Endothelial cell of umbilical vein (primary cell): ENCODE measurements around the gene EMC7.

ENCODE experiments used
- EZH2 ChIP-seq: IDR thresholded peaks from 2 replicates; pipeline ENCODE4 v1.6.1; 2012; ENCODE audit warnings: borderline replicate concordance, low read depth, mild to moderate bottlenecking, moderate library complexity, low read length, inconsistent platforms; ENCODE audit not compliant: severe bottlenecking
- FOS ChIP-seq: IDR thresholded peaks from 2 replicates; pipeline ENCODE4 v1.6.1; 2011; ENCODE audit warnings: mild to moderate bottlenecking, low read length, moderate library complexity, borderline replicate concordance; ENCODE audit not compliant: insufficient read depth
- TF ChIP-seq, protein P1 (sequence below), 2 donors: IDR thresholded peaks; 1 replicate in 1 of 2; 2 replicates in 1 of 2; pipeline ENCODE4 v1.5.1; 2011; ENCODE audit warnings: low read length in 2 of 2, mild to moderate bottlenecking in 2 of 2, moderate library complexity in 2 of 2, control low read depth in 1 of 2, inconsistent platforms in 1 of 2, low read depth in 1 of 2; ENCODE audit not compliant: insufficient read depth in 1 of 2; ENCODE audit errors: extremely low read depth in 1 of 2

DNA sequence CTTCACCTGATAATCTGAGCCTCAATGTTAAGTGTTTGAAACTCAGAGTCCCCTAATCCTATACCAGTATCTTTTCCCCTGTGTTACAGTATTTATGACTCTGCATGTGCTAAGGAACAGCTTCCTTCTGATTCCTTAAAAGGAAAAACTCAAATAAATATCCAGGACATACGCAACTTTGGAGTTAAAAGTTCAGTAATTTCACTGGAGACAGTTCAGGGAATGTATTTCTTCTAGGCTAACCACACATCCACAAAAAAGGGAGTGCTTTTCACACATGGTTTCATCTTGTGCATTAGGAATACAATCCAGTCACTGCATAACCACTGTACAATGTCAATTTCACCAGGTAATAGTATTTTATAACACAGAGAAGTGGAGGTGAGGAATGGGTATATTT lies 31.2 kb upstream of the EMC7 start:
- TF ChIP-seq EZH2 (no peak), FOS (no peak)
- TF ChIP-seq, protein P1, sequence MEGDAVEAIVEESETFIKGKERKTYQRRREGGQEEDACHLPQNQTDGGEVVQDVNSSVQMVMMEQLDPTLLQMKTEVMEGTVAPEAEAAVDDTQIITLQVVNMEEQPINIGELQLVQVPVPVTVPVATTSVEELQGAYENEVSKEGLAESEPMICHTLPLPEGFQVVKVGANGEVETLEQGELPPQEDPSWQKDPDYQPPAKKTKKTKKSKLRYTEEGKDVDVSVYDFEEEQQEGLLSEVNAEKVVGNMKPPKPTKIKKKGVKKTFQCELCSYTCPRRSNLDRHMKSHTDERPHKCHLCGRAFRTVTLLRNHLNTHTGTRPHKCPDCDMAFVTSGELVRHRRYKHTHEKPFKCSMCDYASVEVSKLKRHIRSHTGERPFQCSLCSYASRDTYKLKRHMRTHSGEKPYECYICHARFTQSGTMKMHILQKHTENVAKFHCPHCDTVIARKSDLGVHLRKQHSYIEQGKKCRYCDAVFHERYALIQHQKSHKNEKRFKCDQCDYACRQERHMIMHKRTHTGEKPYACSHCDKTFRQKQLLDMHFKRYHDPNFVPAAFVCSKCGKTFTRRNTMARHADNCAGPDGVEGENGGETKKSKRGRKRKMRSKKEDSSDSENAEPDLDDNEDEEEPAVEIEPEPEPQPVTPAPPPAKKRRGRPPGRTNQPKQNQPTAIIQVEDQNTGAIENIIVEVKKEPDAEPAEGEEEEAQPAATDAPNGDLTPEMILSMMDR (IDR thresholded peaks at IDR 0.05; ENCODE audit: extremely low read depth in 1 of 2, insufficient read depth in 1 of 2, low read depth in 1 of 2, low read length in 2 of 2) = no peak
